Peyer's patch (tissue), 4 donors: ENCODE data around the gene MAP3K7.

Experiments used
- POLR2A ChIP-seq, 2 donors: fragments of 450-650 bp; IDR thresholded peaks; one replicate each; pipeline ENCODE4 v1.5.1; 2017; ENCODE audit warnings: antibody characterized with exemption in 2 of 2, mild to moderate bottlenecking in 2 of 2, moderate library complexity in 2 of 2
- TF ChIP-seq, protein P1 (sequence below), 6 experiments: fragments of 450-650 bp in 4 of 6; fragments of 200-600 bp in 2 of 6; sonication (generic) in 1 of 6; IDR thresholded peaks; one replicate each; pipeline ENCODE4 v1.5.1; 2017 to 2019; ENCODE audit warnings: antibody characterized with exemption in 6 of 6, mild to moderate bottlenecking in 3 of 6, moderate library complexity in 1 of 6

DNA sequence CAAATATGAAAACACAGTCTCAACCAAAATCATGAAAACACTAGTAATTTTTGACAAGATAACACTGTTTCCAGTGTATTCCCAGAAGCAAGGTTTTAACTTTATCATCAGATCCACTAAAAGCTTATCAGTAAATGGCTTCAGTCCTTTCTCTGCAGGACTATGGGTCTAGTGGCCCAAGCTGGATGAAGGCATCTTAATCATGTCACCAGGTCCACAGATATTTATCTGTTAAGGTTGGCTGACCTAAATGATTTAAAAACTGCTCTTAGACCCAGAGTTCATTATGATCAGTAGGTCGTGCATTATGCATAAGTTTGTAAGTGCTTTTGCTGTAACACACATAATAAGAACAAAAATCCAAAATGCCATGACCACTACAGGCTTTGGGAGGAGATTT is 118.0 kb downstream of the MAP3K7 start:
- TF ChIP-seq, protein P1, sequence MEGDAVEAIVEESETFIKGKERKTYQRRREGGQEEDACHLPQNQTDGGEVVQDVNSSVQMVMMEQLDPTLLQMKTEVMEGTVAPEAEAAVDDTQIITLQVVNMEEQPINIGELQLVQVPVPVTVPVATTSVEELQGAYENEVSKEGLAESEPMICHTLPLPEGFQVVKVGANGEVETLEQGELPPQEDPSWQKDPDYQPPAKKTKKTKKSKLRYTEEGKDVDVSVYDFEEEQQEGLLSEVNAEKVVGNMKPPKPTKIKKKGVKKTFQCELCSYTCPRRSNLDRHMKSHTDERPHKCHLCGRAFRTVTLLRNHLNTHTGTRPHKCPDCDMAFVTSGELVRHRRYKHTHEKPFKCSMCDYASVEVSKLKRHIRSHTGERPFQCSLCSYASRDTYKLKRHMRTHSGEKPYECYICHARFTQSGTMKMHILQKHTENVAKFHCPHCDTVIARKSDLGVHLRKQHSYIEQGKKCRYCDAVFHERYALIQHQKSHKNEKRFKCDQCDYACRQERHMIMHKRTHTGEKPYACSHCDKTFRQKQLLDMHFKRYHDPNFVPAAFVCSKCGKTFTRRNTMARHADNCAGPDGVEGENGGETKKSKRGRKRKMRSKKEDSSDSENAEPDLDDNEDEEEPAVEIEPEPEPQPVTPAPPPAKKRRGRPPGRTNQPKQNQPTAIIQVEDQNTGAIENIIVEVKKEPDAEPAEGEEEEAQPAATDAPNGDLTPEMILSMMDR (IDR thresholded peaks at IDR 0.05): no peak
- no peak for TF ChIP-seq POLR2A (IDR thresholded peaks at IDR 0.05)
